Memory B cell (primary cell): Measurements from ENCODE around the gene LDLRAD4.

Source experiments
- ATAC-seq: fragments of 150-1000 bp; cut with Tn5 transposase; 2 replicates; pipeline ENCODE4 v1.10.0; 2021; ENCODE audit warnings: low read depth, mild to moderate bottlenecking, moderate library complexity
- DNase-seq, 2 donors: peaks; one replicate each; pipeline ENCODE4 v3.0.0; 2022; ENCODE audit warnings: low spot score in 2 of 2
- H3K27ac Mint-ChIP-seq: one replicate; pipeline ENCODE4 v1.8.0; 2022; ENCODE audit warnings: mild to moderate bottlenecking, moderate library complexity, mixed read lengths
- H3K27me3 Mint-ChIP-seq: one replicate; pipeline ENCODE4 v1.8.0; 2022; ENCODE audit warnings: mixed read lengths
- H3K36me3 Mint-ChIP-seq: one replicate; pipeline ENCODE4 v1.8.0; 2022; ENCODE audit warnings: mild to moderate bottlenecking, mixed read lengths
- H3K4me1 Mint-ChIP-seq: one replicate; pipeline ENCODE4 v1.8.0; 2022; ENCODE audit warnings: mixed read lengths
- H3K4me3 Mint-ChIP-seq: one replicate; pipeline ENCODE4 v1.8.0; 2022; ENCODE audit warnings: mild to moderate bottlenecking, moderate library complexity, mixed read lengths
- H3K9me3 Mint-ChIP-seq: one replicate; pipeline ENCODE4 v1.8.0; 2022; ENCODE audit warnings: mixed read lengths

Gene LDLRAD4

DNA sequence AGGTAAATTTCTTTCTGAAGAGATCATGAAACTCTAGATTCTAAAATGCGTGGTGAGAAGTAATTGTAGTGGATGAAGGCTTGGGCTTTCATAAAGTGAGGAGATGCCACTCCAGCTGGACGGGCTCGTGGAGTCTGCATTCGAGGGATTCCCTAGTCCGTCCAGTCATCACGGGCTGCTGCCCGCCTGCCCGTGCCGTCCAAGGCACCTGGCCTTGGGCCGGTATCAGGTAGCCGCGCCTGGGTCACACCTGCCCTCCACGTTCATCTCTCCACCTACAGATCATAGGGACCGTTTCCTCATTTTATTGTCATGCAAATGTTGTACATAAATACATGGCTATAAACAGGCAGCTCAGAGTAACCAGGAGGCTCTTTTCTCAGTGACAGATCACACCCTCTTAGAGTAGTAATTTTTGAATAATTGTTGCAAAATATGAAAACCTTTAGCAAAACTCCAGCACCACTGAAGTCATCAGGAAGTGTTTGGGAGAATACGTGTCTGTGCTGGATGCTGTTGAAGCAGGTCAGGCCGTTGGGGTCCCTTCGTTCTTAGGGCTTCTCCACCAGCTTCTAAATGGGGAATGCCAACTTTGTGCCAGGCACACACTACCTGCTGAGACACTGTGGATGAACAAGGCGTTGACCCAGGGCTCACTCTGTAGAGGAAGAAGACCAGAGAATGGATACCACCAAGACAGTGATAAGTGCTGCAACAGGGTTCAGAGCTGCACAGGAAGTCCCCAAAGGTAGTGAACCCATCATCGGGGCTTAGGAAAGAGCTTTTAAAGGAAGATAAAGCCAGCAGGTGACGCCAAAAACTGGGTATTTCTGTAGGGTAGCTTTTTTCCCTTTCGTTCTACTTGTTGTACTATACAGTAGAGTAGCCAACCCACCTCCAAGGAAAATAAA lies 395.3 kb downstream of the LDLRAD4 start:
- Mint-ChIP-seq H3K27me3 (no peaks in the 10 kb centered on the region), H3K27ac (peak overlapping the region; percentile 99), H3K9me3 (no peaks in the 10 kb centered on the region), H3K36me3 (no peaks in the 10 kb centered on the region), H3K4me1 (peaks cover 64% of the 10 kb centered on the region), H3K4me3 (peak overlapping the region; percentile 90)
- peak; percentile 51 to 70 for DNase-seq
- ATAC-seq, result peak; percentile 47

DNA sequence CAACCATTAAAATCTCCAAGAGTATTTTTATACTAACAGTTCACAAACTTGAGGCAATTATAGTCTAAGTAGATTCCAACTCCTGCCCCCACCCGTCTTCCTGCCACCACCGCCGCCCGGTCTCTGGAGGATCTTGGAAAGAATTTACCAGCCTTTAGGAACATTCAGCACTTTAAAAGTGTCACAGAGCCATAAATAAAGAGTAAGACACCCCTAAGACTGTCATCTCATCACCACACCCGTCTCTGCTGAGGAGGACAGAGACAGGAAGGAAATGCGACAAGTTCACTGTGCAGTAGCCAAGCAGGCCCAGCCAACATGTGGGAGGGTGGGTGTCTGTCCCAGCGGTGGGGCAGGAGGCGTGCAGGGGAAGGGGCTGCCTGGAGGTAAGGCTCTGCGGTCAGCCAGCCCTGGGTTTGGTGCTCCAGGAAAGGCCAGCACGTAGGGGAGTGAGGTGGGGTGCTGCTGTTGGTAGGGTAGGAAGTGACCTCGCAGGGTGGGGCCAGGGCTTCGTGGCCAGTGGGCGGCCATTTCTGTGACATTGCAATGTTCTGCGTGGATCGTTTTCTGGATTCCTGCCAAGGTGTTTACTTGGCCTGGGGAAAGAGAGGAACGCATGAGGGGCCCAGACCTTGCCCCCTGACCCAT lies 396.2 kb downstream of the LDLRAD4 start:
- Mint-ChIP-seq H3K4me3 (peak overlapping the region; percentile 78), H3K36me3 (no peaks in the 10 kb centered on the region), H3K27ac (peak overlapping the region; percentile 99), H3K9me3 (no peaks in the 10 kb centered on the region), H3K27me3 (no peaks in the 10 kb centered on the region), H3K4me1 (peaks cover 59% of the 10 kb centered on the region)
- DNase-seq (no peak), ATAC-seq (no peak)

DNA sequence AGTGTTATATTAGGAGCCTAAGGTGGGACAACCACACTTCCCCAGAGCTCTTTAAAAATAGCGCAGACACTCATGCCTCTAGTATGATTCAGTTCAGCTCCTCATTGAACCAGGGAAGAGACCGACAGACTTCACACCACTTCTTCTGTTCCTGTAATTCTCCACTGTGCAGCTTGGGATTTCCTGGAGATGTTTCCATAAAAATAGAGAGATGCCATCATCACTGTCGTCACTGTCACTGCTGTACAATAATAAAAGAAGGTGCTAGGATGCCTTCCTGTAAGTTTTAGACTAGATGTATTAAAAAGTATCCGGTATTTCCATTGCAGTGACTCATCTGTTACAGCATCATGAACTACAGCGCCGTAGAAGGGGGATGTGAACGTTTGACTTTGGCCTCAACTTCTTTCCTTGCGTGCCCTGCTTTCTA lies 396.9 kb downstream of the LDLRAD4 start:
- no peaks in the 10 kb centered on the region for H3K36me3 Mint-ChIP-seq
- peak overlapping the region; percentile 78 for H3K4me3 Mint-ChIP-seq
- DNase-seq, result no peak
- peak overlapping the region; percentile 99 for H3K27ac Mint-ChIP-seq
- no peak for ATAC-seq
- no peaks in the 10 kb centered on the region for H3K27me3 Mint-ChIP-seq
- H3K4me1 Mint-ChIP-seq, result peaks cover 63% of the 10 kb centered on the region
- no peaks in the 10 kb centered on the region for H3K9me3 Mint-ChIP-seq

DNA sequence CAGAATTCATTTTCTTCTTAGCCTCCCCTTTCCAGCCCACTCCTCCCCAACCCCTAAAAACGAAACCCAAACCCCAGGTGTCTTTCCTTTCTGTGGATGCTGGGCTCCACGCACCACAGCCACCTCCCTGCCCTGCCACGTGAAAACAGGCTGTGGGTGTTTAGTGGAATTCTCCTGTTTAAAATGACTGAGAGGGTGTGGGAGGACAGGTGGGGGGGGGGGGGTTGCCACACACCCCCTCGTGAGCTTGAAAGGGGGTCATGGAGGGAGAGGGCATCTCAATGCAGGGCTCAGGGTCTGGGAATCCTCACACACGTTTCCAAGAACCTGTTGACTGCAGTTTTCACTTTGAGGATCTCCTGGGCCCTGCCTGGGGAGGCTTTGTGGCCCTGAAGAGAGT lies 397.5 kb downstream of the LDLRAD4 start:
- Mint-ChIP-seq H3K9me3 (no peaks in the 10 kb centered on the region), H3K27me3 (no peaks in the 10 kb centered on the region), H3K36me3 (no peaks in the 10 kb centered on the region), H3K27ac (peak overlapping the region; percentile 99), H3K4me1 (peaks cover 61% of the 10 kb centered on the region), H3K4me3 (peak overlapping the region; percentile 78)
- no peak for ATAC-seq
- DNase-seq, result no peak

DNA sequence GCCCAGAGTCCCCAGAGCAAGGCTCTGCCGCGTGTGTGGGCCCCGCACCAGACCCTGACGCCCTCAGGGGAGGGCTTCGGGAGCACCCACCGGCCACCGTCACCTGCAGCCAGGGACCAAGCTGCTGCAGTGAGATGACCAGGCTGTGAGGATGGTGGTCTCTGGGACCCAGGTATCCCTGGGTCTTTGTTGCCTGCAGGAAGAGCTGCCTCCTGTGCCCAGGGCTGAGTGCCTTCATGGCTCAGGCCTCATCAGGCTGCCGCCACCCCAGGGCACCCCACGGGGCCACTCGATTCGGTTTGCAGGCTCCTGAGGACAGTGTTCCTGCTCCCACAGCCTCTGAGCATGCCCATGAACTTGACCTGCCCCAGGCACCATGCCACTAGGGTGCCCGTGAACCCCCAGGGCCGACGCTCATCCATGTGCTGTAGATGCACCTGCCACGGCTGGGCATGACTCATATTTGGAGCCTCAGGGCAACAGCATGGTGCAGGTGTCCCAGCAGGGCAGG lies 398.0 kb downstream of the LDLRAD4 start:
- Mint-ChIP-seq H3K4me1 (peaks cover 56% of the 10 kb centered on the region), H3K27ac (peak overlapping the region; percentile 99), H3K36me3 (no peaks in the 10 kb centered on the region), H3K4me3 (peak overlapping the region; percentile 78), H3K27me3 (no peaks in the 10 kb centered on the region), H3K9me3 (no peaks in the 10 kb centered on the region)
- ATAC-seq (no peak), DNase-seq (no peak)

DNA sequence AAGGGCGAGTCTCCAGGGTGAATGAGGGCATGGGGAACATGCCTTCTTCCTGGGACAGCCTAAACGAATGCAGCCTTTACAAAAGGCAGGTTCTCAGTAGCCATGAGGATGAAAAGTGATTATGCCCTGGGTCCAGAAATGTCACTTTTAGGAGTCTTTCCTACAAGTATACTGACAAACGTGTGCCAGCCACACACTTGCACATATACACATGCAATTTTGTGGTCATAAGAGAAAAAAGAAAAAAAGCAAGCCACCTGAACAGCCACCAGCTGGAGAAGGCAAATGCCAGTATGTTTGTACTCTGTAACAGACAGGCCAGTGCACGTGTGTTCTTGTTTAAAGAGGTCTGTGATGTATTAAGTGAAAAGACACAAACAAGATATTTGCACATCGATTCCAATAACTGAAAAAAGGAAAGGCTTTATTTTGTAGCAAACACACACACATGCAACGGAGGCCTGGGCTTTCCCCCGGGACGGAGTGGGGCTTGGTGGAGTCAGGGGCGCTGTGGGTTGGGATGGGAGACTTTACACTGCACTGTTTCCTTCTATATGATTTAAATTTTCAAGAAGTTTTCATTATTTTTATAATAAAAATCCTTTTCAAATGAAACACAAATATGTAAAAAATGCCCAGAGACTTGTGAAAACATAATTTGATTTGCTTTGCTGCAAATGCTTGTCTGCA lies 399.4 kb downstream of the LDLRAD4 start:
- Mint-ChIP-seq H3K4me1 (peaks cover 42% of the 10 kb centered on the region), H3K27ac (no peak overlapping the region), H3K4me3 (no peak overlapping the region), H3K27me3 (no peaks in the 10 kb centered on the region), H3K9me3 (no peaks in the 10 kb centered on the region), H3K36me3 (no peaks in the 10 kb centered on the region)
- DNase-seq (no peak), ATAC-seq (no peak)

DNA sequence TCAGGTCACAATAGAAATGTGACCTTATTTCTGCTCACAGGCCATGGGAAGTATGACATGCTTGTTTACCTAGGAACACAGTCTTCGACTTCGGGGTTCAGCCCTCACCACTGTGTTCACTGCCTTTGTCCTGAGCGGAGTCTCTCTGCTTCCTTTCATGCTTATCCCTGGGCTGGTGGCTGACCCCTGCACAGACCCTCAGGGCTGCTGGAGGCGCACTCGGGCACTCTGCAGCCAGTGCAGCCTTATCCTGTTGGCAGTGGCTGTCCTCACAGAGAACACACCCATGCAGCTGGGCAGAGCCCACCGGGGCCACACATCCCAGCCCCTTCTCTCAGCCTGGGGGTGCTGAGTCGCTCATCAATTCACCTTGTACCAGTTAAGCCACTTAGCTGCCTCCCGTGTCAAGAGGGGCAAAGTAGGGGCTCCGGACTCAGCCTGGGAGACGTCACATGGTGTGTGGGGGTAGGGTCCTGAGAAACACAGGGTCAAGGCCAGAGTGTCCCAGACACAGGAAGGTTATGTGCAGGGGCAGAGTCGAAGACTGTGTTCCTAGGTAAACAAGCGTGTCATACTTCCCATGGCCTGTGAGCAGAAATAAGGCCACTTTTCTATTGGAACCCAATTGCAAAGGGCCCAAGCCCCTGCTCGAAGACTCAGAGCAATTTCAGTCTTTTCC lies 400.3 kb downstream of the LDLRAD4 start:
- Mint-ChIP-seq H3K27me3 (no peaks in the 10 kb centered on the region), H3K4me1 (peaks cover 33% of the 10 kb centered on the region)
- DNase-seq, result no peak

DNA sequence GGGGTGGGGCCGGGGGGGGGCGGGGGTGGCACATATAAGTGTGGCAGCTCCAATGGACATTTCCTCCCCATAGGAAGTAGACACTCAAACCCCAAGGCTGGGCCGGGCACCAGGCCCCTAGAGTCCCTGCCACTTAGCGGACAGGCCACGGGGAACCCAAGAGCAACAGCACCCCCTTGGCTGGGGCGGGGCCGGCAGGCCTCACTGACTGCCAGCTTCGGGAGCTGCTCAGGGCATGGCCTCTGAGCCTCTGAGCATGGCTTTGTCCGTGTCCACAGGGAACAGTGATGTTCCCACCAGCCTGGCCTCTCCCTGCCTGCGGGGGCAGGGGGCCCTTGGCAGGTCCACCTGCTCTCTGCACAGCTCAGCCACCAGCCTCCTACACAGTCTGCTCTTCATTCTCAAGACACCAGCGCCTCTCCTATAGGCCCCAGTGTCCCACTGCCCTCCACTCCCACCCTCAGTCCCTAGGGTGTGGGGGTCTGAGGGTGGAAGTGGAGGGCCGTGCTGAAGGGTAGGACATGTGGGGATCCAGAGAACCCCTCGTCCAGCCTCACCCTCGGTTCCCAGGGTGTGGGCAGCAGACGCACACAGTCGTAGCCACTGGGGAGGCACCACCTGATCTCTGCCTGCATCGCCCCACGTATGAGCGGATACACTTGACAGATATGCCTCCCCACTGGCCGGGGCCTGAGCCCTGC lies 401.1 kb downstream of the LDLRAD4 start:
- Mint-ChIP-seq H3K27me3 (no peaks in the 10 kb centered on the region), H3K27ac (no peak overlapping the region), H3K36me3 (no peaks in the 10 kb centered on the region), H3K4me1 (peaks cover 27% of the 10 kb centered on the region), H3K9me3 (no peaks in the 10 kb centered on the region), H3K4me3 (no peak overlapping the region)
- DNase-seq, result no peak
- no peak for ATAC-seq

More for the DNA sequence above, 400.3 kb downstream of the LDLRAD4 start:
- no peak for ATAC-seq
- Mint-ChIP-seq H3K27ac (no peak overlapping the region), H3K9me3 (no peaks in the 10 kb centered on the region), H3K36me3 (no peaks in the 10 kb centered on the region), H3K4me3 (no peak overlapping the region)

DNA sequence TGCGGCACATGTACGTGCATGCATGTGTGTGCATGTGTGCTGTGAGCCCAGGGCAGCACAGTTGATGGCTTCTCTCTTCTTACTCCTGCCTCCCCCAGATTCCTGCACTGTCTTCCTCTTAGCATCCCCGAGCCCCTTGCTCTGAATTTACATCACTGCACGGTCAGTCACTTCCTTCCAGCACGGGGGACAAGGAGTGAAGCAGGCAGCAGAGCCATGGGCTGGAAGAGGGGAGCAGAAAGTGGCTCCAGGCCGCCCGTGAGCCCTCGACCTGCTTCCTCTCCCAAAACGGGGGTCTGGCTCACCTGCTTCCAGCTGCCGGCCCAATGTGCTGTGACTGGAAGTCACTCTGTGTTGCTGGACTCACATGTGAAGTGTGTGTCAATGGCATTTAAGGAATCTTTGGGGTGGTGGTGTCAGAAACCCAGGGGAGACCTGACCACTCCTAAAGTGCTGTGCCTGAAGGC lies 401.7 kb downstream of the LDLRAD4 start:
- Mint-ChIP-seq H3K4me3 (no peak overlapping the region), H3K27ac (no peak overlapping the region), H3K27me3 (no peaks in the 10 kb centered on the region), H3K9me3 (no peaks in the 10 kb centered on the region), H3K36me3 (no peaks in the 10 kb centered on the region), H3K4me1 (peaks cover 21% of the 10 kb centered on the region)
- ATAC-seq (no peak), DNase-seq (no peak)

DNA sequence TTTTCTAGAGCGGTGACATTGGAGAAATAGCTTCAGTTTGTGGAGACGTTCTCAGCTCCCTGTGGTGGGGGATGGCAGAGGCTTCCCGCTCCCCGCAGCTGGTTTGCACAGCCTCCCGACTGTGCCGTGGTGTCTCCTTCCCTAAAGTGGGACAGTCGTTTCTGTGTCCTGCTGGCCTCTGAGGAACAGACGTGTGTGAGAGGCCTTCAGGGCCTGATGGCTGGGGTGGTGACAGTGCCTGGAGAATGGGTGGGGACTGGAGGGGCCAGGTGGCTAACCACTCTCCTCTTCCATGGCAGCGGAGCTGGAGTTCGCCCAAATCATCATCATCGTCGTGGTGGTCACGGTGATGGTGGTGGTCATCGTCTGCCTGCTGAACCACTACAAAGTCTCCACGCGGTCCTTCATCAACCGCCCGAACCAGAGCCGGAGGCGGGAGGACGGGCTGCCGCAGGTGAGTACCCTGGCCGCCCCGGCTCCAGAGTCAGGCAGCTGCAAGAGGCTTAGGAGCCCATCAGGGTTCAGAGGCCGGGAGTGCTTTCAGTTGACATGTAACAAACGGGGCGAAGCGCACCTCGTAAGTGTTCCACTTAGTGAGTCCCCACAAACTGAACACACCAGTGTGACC lies 402.4 kb downstream of the LDLRAD4 start:
- DNase-seq (no peak), ATAC-seq (no peak)
- Mint-ChIP-seq H3K4me3 (no peak overlapping the region), H3K36me3 (no peaks in the 10 kb centered on the region), H3K4me1 (peaks cover 16% of the 10 kb centered on the region), H3K27ac (no peak overlapping the region), H3K27me3 (no peaks in the 10 kb centered on the region), H3K9me3 (no peaks in the 10 kb centered on the region)

DNA sequence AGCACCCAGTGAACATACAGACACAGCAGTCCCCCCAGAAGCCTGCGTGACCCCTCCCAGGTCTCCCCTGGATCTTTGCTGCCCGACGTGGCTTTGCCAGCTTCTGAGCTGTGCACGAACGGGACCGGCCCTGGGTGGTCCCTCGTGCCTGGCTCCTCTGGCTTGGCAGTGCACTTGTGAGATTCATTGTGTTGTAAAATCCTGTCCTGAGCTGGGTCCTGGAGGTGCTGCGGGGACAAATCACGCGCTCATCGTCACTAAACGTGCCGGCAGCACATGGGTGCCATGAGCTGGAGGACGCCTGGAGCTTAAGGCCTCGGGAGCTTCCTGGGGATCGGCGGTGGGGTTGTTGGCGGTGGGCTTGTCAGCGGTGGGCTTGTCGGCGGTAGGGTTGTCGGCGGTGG lies 402.9 kb downstream of the LDLRAD4 start:
- Mint-ChIP-seq H3K9me3 (no peaks in the 10 kb centered on the region), H3K27me3 (no peaks in the 10 kb centered on the region), H3K4me1 (peaks cover 15% of the 10 kb centered on the region), H3K27ac (no peak overlapping the region), H3K4me3 (no peak overlapping the region), H3K36me3 (no peaks in the 10 kb centered on the region)
- DNase-seq (no peak), ATAC-seq (no peak)

DNA sequence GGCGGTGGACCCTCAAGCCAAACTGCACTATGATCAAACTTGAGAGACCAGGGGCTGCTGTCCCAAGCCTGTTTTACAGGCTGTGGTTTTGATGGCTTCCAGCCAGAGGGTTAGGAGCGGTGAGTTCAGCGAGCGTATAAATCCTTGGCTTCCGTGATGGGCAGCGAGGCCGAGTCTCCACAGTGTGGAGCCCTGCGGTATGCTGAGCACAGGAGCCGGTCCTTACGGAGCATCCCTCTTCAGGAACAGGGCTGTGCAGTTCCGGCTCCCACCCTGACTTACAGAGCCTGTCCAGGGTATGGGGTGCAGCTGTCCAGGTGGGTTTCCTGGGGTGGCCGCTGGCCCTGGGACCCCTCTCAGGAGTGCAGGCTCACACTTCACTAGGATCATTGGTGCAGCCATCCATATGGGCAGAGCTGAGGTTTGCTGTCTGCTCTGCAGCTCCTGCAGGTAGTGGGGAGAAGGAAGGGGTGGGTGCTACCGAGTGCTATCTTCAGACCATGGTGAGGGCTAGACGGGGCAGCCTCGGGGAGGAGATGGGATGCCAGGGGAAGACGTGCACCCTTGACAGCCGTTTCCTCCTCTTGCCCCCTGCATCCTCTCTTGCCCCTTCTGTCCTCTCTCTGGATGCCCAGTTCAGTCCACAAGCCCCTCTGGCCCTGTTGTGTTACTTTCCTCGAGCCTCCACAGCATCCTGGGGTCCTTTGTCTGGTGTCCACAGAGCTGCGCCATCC lies 403.5 kb downstream of the LDLRAD4 start:
- ATAC-seq (no peak), DNase-seq (no peak)
- H3K27me3 Mint-ChIP-seq, result no peaks in the 10 kb centered on the region
- no peaks in the 10 kb centered on the region for H3K36me3 Mint-ChIP-seq
- H3K4me3 Mint-ChIP-seq, result no peak overlapping the region
- peaks cover 11% of the 10 kb centered on the region for H3K4me1 Mint-ChIP-seq
- H3K27ac Mint-ChIP-seq, result no peak overlapping the region
- no peaks in the 10 kb centered on the region for H3K9me3 Mint-ChIP-seq
